HS-5 (cell line): ENCODE results near the gene SERPINI1.

Source experiments
- DNase-seq: peaks from one replicate; pipeline ENCODE4 v3.0.0-alpha.2; 2012; ENCODE audit warnings: low read depth

The SERPINI1 gene

DNA sequence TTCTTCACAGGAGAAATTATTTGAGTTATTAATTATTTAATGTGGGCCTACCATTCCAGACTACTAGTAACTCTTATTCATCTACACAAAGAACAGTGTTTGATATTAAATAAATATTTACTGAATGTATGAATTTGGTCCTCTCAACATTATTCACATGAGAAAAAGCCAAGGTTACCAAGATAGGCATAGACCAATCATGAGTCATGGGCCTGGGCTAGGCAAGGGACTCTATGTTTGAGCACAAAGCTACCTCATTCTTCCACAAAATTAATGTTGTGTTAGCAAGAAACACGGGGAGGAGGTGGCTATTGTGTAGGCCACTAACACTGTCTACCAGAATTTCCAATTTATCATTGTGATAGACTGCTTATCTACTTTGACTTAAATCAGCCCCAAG lies 115.7 kb downstream of the SERPINI1 start:
- DNase-seq, result no peak

DNA sequence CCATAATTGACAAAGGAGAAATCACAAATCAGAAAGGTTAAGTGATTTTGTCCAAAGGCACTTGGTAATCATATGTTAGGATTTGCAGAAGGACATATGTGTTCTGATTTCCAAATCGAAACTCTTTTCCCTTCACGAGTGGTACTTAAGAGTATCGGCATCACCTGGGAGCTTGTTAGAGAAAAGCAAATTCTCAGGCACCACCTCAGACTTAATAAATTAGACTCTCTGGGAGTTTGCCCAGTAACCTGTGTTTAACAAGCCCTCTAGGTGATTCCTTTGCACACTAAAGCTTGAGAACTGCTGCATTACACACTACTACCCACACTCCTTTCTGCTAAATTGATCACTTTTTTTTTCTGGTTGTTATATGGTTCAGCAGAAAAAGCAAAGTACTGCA lies 116.2 kb downstream of the SERPINI1 start:
- DNase-seq, result no peak

DNA sequence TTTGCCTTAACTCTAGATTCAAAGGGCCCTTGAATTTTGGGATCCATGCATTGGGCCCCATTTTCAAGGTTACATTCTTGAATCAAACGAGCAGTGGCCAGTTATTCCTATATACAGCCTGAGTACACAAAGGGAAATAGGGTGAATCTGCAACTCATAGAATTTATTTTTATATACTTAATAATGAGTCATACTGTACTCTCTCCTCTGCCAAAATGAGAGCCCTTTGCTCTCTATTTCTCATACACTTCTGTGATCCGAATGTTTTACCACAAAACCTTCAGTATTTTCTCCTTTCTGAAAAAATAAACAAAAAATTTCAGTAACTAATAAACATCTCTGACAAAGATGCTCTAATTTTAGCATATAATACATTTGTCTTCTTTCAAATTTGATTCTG lies 116.7 kb downstream of the SERPINI1 start:
- DNase-seq, result no peak

DNA sequence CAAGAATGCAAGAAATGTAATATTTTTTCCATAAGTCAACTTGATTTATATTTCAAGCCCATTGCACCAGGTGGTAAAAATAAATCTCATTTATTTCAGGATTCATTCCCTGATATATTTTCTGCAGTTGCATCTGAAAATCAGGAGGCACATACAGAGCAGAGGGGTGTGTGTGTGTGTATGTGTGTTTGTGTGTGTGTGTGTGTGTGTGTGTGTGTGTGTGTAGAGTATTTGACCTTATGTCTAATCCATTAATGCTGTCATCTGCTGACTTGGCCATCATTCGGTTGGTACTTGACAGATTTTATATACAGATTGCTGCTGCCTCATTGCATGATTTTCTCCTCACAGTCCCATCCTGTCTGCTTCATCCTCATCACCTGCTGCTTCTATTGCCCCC lies 118.5 kb downstream of the SERPINI1 start:
- no peak for DNase-seq

DNA sequence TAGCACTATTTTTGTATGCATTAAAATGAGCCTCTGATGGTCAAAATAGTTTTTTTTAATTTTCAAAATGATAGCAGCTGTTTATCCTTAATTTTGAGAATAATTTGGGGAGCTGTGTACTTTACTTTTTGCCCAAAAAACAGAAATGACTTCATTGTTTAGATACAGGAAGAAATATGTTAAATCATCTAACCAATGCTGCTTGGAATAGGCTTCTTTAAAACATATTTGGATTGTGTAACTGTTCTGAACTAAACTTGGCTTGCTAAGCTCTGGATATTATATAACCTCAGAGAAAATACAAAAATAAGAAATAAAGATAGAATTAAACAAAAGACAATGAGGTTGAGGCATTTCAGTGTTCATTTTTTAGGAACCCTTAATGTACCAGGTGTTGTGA lies 119.3 kb downstream of the SERPINI1 start:
- DNase-seq, result no peak

DNA sequence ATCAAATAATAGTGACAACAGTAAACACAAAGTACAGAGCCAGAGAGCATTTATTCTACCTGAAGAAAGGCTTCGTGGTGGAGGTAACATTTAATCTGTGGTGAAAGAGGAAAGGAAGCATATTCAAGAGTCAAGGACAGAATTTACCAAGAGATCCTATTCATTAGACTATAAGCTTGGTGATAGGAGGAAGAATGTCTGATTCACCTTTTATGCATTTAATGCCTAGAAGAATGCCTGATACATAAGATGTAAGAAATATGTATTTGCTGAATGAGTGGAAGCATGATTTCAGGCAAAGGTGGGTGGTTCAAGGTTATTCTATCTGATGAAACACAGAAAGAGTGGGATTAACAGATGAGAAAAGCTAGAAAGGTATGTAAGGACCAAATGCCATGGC lies 119.8 kb downstream of the SERPINI1 start:
- DNase-seq, result no peak

DNA sequence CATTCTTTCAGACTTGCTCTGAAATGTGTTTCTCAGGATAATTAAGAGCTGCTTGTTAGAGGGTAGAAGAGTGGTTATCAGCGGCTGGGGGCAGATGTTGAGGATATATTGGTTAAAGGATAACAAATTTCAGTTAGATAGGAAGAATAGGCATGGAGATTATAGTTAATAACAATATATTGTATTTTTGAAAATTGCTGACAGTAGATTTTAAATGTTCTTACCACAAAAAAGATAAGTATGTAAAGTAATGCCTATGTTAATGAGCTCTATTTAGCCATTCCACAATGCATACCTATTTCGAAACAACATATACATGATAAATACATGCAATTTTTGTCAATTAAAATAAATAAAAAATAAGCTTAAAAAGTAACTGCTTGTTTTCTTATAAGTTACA lies 123.3 kb downstream of the SERPINI1 start:
- no peak for DNase-seq

DNA sequence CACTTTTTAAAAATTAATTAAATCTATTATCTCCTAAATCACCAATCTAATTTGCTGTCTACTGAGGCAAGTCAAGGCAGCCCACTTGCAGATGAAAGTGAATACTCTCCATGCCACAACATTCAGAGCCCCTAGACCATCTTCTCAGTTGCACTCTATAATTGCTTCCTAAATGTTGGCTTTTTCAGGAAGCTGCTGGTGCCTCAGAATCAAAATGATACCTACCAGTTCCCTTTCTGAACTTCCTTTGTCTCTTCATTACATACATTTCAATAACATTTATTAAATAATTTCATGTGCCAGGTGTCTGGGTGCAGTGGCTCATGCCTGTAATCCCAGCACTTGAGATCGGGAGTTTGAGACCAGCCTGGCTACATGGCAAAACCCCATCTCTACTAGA lies 124.1 kb downstream of the SERPINI1 start:
- DNase-seq, result no peak

DNA sequence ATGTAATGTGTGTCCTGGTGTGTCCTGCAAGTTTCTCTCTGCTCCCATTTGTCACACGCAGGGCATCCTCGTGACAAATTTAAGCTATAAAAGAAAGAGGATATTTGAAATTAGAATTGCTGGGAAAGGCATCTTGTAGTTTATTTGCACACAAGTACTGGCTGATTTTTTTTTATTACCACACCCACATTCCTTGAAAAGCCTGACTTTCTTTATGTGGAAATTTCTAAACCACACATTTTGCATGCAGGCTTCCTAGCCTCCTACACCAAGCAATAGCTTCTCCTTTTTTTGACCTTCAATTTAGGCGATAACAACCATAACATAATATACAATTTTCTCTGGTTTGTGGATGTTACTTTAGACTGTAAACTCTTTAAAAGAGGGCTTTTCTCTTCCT lies 126.1 kb downstream of the SERPINI1 start:
- no peak for DNase-seq

DNA sequence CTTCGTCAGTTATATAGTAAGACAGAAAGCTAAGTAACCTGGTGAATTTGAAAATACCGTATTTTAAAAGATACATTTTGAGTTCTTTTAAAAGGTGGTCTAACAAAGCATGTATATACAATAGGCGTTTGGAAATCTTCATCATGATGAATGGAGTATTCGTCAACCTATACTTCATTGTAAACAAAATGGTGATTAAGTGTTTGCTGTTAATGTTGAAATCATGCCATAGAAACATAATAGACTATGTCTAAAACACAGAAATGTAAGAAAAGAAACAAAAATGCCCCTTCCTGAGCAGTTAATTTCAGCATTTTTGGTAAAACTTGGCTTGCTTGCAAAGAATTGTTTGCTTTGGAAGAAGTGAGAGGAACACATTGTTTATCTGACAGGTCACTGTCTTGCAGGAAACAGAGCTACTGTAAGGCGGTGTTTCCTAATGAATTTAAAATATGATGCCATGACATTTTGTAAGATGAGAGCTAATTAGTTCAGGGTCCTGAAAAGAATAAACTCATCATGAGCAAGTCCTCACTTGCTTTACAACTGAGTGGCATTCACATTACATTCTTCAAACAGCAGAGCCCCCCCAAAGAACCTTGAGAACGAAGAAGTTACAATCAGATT lies 126.7 kb downstream of the SERPINI1 start:
- no peak for DNase-seq

DNA sequence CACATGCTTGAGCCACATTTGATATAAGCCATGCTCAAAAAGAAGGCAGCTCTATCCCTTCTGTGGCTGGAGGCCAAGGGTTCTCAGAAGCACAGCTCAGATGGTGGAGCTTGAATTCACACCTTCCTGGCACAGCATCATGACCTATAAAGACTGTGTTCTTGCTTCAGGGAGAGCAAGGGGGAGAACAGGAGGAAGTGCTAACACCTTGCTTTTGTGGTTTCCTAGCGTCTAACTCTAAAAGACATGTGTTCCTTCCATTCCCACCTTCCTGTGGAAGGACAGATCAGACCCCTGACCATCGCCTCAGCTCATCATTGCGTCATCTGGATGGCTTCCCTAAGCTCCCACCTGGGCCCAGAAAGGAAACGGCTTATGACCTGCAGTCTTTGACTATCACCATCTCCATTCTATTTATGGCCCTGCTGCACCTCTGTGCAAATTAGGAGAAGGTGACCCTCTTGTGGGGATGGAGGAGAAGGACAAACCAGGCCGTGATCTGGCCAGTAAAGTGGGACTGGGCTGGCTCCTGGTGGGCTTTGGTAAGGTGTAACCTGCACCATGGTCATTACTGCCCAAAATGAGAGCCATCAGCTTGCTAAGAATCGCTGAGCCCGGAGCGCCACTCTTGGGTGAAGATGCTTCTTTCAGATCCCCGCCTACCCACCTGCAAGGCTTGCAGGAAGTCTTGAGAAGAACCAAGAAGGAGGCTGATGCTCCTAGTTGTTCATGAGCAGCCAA lies 128.5 kb downstream of the SERPINI1 start:
- no peak for DNase-seq

DNA sequence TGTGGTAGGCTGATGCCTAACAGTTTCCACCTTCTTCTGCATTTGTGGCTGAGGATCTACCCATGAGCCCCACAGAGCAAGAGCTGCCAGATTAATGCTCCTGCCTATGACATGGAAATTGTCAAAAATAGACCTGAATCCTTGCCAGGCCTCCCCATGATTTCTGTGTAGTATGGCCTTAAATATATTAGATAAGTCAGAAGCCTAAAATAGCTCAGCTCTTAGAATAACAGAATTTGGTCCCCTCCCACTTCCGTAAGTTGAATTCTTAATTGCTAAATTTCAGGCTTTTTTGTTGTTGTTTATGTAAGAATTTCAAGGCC lies 129.0 kb downstream of the SERPINI1 start:
- no peak for DNase-seq

DNA sequence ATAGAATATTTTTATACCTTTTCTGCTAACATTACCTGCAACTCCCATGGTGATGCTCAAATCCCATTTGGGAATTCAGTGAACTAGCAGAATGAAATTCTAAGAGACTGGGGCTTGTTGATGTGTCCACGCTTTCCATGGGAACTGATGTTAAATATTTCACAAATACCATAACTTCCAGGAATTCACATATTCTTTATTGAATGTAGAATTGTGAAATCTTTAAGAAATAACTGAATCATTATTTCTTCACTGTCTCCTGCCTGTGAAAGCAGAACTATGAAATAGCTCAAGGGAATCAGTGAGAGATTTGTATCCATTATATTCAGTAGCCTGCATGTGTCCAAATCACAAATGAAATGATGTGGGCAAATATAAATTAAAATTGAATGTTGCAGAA lies 130.8 kb downstream of the SERPINI1 start:
- no peak for DNase-seq

DNA sequence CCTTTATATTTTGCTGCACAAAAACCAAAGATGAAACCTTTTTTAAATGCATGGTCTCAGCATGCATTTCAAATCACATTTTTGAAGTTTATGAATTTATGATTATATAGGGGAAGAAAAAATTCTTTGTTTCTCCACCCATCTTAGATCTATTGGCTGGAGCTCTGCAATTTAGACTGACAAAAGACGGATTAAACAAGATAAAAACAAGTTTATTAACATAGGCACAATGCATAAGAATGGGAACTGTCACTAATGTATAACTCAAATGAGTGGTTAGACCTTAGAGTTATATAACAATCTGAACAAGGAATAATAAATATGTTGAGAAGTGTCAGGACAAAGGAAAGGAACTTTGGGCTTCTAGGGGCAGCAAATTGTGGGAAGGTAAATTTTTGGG lies 132.5 kb downstream of the SERPINI1 start:
- no peak for DNase-seq

DNA sequence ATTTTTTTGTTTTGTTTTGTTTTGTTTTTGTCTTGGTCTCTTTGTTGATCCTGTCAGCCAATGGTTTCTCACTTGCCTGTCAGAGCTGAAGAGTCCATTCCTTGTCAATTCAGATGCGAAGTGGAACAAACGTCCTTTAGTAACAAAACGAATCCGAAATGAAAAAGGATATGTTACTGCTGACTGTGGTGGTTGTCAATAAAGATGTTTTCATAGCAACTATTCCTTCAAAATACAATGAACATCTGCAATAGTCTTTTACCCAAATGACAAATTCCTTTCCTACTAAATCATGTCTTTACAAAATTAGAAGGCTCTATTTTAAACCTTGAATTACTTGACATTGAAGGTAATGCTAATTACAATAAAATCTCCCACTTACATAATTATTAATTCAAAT lies 134.7 kb downstream of the SERPINI1 start:
- no peak for DNase-seq

DNA sequence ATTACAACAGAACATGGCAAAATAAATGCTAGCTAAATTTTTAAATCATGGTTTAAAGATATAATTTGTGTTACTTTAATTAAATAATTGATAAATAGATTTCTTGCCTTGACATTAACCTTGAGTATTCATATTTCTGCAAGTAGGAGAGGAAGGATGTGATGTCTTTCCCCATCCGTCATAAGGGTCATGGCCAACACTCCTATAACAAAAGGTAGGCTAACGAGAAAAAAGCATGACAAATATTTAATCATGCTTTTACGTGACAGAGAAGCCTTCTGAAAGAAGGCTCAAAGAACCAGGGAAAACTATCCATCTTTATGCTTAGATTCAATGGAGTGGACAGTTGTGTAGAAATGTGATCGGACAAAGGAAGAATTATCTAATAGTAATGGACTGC lies 135.2 kb downstream of the SERPINI1 start:
- DNase-seq, result no peak

DNA sequence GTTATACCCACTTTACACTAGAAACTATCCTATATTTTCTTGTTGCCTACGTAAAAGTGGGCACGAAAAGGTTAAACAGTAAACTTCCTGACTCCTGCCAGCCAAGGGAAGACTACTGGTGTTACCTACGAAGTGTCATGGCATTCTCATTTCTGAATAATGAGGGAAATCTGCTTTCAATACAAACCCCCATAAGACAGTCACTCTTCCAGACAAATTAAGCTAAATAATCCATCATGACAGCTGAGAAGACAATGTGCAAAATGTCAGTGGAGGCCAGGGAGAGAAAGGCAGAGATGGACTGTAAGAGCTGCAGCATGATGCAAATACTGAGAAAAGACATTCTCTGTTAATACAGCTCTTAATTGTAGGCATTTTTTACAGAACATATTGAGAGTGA lies 136.5 kb downstream of the SERPINI1 start:
- DNase-seq, result no peak

DNA sequence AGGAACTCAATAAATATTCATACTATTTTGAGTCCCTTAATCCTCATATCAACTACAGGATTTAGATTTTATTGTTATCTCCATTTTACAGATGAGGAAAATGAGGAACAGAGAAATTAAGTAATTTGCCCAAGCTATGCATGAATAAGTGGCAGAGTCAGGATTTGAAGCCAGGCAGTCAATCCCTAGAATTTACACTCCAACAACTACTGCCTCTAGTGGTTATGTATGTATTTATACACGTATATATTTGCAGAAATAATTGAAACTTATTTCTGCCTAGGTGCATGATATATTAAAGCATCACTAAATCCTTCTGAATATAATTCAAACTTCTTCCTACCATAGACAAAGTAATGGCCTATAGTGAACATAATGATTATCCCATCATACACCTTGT lies 137.4 kb downstream of the SERPINI1 start:
- DNase-seq, result no peak

DNA sequence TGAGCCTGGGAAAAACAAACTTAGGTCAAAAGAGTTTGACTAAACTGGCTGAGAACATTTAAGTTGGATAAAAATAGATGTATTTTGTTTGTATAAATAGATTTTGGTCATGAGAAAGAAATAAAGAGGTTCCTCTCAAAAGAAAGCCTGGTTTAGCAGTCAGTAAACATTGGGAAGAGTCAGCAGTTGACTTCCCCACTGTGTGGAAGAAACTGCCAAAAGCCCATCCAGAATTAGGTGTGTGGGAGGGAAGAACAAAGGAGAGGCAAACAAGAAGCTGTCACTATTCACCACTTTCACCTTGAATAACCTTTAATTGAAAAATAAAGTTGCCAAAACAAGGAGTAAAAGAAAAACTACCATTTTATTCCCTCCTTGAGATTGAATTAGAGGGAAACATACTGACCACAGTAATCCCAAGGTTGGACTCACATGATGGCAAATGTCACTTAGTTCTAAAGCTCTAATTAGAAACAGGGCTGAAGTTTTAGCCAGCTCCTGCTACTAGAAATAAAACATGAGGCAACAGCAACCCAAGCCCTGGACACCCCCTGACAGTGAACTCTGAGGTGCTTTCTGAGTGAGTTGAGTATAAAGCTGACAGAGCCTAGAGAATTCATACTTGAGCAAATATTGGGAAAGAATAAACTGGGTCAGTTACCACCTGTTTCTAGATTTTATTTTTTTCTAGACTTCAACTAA lies 139.3 kb downstream of the SERPINI1 start:
- no peak for DNase-seq
